Prostate gland (tissue), 2 donors: ENCODE data around the gene RAD51B.

Experiments
- POLR2A ChIP-seq: fragments of 450-650 bp; IDR thresholded peaks from one replicate; pipeline ENCODE4 v1.6.1; 2016; ENCODE audit warnings: antibody characterized with exemption, mild to moderate bottlenecking
- POLR2AphosphoS5 ChIP-seq: sonication (generic); formaldehyde crosslinking; IDR thresholded peaks from one replicate; pipeline ENCODE4 v1.6.1; 2017; ENCODE audit warnings: antibody characterized with exemption
- TF ChIP-seq, protein P1 (sequence below), 4 experiments: fragments of 200-600 bp in 2 of 4; fragments of 450-650 bp in 2 of 4; sonication (generic) in 2 of 4; IDR thresholded peaks; 1 replicate in 3 of 4; 2 replicates in 1 of 4; pipeline ENCODE4 v1.5.1; 2016 to 2019; ENCODE audit warnings: antibody characterized with exemption in 4 of 4, mild to moderate bottlenecking in 2 of 4, moderate library complexity in 2 of 4

DNA sequence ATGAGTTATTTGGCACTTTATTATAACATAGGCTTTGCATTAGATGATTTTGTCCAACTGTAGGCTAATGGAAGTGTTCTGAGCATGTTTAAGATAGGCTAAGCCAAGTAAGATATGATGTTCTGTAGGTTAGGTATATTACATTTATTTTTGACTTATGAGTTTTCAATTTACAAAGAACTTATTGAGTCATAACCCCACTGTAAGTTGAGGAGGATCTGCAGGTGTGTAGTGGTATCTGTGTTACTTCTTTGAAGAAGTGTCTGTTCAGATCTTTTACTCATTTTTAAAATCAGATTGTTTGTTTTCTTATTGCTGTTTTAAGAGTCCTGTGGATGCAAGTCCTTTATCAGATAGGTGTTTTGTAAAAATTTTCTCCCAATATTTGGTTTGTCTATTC lies 329.2 kb downstream of the RAD51B start:
- TF ChIP-seq, protein P1, sequence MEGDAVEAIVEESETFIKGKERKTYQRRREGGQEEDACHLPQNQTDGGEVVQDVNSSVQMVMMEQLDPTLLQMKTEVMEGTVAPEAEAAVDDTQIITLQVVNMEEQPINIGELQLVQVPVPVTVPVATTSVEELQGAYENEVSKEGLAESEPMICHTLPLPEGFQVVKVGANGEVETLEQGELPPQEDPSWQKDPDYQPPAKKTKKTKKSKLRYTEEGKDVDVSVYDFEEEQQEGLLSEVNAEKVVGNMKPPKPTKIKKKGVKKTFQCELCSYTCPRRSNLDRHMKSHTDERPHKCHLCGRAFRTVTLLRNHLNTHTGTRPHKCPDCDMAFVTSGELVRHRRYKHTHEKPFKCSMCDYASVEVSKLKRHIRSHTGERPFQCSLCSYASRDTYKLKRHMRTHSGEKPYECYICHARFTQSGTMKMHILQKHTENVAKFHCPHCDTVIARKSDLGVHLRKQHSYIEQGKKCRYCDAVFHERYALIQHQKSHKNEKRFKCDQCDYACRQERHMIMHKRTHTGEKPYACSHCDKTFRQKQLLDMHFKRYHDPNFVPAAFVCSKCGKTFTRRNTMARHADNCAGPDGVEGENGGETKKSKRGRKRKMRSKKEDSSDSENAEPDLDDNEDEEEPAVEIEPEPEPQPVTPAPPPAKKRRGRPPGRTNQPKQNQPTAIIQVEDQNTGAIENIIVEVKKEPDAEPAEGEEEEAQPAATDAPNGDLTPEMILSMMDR (IDR thresholded peaks at IDR 0.05) = no peak
- TF ChIP-seq POLR2AphosphoS5 (no peak), POLR2A (no peak)
